HCT116 (cell line): Measurements from ENCODE around the gene CDON.

Source experiments
- CEBPB ChIP-seq: IDR thresholded peaks from 2 replicates; pipeline ENCODE4 v1.6.1; 2012; ENCODE audit warnings: low read depth
- CTCF ChIP-seq, 3 experiments: fragments of 200-600 bp in 1 of 3; sonication (generic) in 1 of 3; IDR thresholded peaks in 2 of 3; conservative IDR thresholded peaks in 1 of 3; 2 replicates each; pipeline ENCODE4 v1.5.1; 2012 to 2017; ENCODE audit warnings: low read depth in 2 of 3, low read length in 2 of 3, antibody characterized with exemption in 1 of 3, borderline replicate concordance in 1 of 3, control low read depth in 1 of 3, mild to moderate bottlenecking in 1 of 3, mixed read lengths in 1 of 3, mixed run types in 1 of 3, moderate library complexity in 1 of 3; ENCODE audit not compliant: insufficient read depth in 1 of 3
- EZH2 ChIP-seq: fragments of 200-600 bp; sonication (generic); IDR thresholded peaks from 2 replicates; pipeline ENCODE4 v1.6.1; 2017; ENCODE audit warnings: antibody characterized with exemption, mixed run types
- JUND ChIP-seq: IDR thresholded peaks from 2 replicates; pipeline ENCODE4 v1.6.1; 2012
- POLR2A ChIP-seq: IDR thresholded peaks from 2 replicates; pipeline ENCODE4 v1.7.0; 2011; ENCODE audit warnings: borderline replicate concordance; ENCODE audit not compliant: insufficient read depth, insufficient read length; ENCODE audit errors: extremely low read depth
- POLR2AphosphoS5 ChIP-seq: IDR thresholded peaks from 2 replicates; pipeline ENCODE4 v1.6.1; 2011; ENCODE audit warnings: mild to moderate bottlenecking, low read depth, low read length, moderate library complexity
- ZFX ChIP-seq: fragments of 450-650 bp; IDR thresholded peaks from 2 replicates; pipeline ENCODE4 v1.6.1; 2017
- TF ChIP-seq, protein P1 (sequence below): IDR thresholded peaks from 2 replicates; pipeline ENCODE4 v1.6.1; 2012; ENCODE audit warnings: low read depth
- TF ChIP-seq, protein P2 (sequence below): IDR thresholded peaks from 2 replicates; pipeline ENCODE4 v1.6.1; 2012
- TF ChIP-seq, protein P3 (sequence below): IDR thresholded peaks from 2 replicates; pipeline ENCODE4 v1.6.1; 2011; ENCODE audit warnings: mild to moderate bottlenecking, low read length, moderate library complexity; ENCODE audit not compliant: insufficient replicate concordance; ENCODE audit errors: extremely low read depth

DNA sequence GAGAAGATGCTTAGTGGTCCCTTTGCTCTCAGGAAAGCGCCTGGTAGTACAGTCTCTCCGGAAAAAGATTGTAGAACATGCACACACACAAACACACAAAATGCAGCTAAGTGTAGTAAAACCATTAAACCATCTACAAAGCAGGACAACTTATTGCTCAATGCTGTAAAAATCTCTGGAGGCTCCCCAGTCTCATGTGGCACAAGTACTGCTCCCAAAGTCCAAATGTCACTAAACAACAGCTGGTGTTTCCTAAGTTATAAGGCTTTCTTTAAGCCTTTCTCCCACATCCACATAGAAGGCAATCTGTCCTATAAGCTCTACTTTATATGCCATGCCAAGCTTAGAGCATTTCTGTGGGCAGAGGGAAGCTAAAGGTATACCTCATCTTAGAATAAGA, 32.9 kb downstream of the CDON start:
- TF ChIP-seq CEBPB (no peak), POLR2AphosphoS5 (no peak), CTCF (IDR thresholded peaks at IDR 0.05 in 2 of 3, conservative IDR thresholded peaks at IDR 0.05 in 1 of 3; ENCODE audit: borderline replicate concordance in 1 of 3, insufficient read depth in 1 of 3, low read depth in 2 of 3, low read length in 2 of 3) (no peak), JUND (no peak), EZH2 (no peak), ZFX (no peak), POLR2A (no peak)
- TF ChIP-seq, protein P1, sequence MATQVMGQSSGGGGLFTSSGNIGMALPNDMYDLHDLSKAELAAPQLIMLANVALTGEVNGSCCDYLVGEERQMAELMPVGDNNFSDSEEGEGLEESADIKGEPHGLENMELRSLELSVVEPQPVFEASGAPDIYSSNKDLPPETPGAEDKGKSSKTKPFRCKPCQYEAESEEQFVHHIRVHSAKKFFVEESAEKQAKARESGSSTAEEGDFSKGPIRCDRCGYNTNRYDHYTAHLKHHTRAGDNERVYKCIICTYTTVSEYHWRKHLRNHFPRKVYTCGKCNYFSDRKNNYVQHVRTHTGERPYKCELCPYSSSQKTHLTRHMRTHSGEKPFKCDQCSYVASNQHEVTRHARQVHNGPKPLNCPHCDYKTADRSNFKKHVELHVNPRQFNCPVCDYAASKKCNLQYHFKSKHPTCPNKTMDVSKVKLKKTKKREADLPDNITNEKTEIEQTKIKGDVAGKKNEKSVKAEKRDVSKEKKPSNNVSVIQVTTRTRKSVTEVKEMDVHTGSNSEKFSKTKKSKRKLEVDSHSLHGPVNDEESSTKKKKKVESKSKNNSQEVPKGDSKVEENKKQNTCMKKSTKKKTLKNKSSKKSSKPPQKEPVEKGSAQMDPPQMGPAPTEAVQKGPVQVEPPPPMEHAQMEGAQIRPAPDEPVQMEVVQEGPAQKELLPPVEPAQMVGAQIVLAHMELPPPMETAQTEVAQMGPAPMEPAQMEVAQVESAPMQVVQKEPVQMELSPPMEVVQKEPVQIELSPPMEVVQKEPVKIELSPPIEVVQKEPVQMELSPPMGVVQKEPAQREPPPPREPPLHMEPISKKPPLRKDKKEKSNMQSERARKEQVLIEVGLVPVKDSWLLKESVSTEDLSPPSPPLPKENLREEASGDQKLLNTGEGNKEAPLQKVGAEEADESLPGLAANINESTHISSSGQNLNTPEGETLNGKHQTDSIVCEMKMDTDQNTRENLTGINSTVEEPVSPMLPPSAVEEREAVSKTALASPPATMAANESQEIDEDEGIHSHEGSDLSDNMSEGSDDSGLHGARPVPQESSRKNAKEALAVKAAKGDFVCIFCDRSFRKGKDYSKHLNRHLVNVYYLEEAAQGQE = no peak
- TF ChIP-seq, protein P2, sequence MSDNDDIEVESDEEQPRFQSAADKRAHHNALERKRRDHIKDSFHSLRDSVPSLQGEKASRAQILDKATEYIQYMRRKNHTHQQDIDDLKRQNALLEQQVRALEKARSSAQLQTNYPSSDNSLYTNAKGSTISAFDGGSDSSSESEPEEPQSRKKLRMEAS = no peak
- TF ChIP-seq, protein P3, sequence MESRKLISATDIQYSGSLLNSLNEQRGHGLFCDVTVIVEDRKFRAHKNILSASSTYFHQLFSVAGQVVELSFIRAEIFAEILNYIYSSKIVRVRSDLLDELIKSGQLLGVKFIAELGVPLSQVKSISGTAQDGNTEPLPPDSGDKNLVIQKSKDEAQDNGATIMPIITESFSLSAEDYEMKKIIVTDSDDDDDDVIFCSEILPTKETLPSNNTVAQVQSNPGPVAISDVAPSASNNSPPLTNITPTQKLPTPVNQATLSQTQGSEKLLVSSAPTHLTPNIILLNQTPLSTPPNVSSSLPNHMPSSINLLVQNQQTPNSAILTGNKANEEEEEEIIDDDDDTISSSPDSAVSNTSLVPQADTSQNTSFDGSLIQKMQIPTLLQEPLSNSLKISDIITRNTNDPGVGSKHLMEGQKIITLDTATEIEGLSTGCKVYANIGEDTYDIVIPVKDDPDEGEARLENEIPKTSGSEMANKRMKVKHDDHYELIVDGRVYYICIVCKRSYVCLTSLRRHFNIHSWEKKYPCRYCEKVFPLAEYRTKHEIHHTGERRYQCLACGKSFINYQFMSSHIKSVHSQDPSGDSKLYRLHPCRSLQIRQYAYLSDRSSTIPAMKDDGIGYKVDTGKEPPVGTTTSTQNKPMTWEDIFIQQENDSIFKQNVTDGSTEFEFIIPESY = no peak
